SKM-1 treated with dmso at 0.1 percent for 144 hours (cell line): ENCODE results near the gene CELF2.

ENCODE experiments used
- DNase-seq: peaks from one replicate; lab custom pipeline; 2025; ENCODE audit not compliant: unreplicated experiment; lab: John Stamatoyannopoulos, UW

Gene CELF2

DNA sequence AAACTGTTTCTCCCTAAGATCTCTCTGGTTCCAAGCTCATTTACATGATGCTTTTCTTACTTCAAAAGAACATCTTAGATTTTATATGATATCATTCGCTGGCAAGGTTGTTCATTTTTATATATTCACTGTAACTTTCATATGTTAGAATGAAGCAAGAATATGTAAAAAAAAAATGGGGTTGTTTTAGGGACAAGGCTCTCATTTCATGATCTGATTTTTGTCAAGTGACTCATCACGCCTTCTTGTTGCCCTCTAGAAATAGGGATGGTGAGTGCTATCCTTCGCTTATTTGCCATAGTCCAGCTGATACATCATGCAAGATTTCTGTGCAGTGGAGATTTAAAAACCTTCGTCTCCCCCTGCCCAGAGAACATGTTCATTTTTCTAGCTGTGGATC lies 14.0 kb upstream of the CELF2 start:
- no peak for DNase-seq

DNA sequence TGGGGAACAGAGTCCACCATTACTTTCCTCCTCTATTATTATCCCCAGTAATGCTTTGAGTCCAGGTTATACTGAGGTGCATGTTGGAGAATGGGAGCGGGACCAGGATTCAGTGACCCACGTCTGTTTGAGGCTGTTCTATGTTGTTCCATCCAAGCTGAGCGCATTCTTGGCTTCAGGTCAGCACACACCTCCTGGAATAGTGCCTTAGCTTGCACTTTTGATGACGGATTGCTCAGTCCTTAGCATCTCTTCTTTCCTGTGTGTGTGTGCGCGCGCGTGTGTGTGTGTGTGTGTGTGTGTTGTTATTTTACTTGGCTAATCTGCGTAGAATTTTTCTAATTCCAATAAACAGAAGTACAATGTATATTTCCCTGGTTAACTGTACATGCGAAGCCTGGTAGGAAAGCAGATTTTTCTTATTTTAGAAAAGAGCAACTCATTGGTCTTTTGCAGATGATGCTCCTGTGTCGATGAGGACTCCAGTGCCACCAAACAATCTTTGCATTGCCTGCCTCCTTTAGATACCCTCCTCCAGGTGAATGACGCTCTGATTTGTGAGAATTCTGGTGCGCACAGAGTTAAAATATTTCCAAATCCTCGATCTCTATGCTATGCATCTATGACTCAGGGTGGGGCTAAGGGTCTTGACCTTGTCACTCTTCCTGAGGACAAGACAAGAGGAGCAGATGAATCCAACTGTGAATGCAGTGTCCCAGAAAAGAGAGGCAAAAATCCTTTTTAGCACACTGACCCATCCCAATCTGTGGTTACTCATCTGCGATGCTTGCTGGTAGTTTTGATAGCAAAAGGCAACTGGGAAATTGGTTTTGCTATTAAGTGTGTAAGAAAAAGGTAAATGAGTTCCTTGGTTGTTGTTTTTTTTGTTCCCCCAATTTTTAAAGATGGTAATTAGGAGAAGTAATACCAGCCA lies 13.3 kb upstream of the CELF2 start:
- no peak for DNase-seq

- DNase-seq: no peak
These were observed 11.8 kb upstream of the CELF2 start for GRCh38 chr10:11005725-11006427.

DNA sequence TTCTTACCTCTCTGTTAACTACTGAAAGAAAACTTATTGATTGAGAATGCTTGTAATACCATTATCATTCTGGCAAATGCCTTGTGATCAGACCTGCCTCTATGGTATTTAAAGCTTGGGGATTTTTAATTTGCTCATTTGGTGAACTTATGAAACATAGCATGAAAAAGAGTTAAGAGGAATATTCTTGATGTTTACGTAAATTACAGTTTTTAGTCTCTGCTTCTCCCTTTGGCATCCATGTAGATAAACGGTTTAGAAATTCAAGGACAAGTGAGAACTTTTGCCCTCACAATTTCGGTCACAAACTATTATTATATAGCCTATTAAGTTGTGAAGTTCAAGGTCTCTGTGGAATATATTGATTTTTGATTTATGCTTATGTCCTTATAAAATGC lies 11.2 kb upstream of the CELF2 start:
- DNase-seq: no peak

- no peak for DNase-seq
These were observed 10.1 kb upstream of the CELF2 start for GRCh38 chr10:11007476-11008020.

DNA sequence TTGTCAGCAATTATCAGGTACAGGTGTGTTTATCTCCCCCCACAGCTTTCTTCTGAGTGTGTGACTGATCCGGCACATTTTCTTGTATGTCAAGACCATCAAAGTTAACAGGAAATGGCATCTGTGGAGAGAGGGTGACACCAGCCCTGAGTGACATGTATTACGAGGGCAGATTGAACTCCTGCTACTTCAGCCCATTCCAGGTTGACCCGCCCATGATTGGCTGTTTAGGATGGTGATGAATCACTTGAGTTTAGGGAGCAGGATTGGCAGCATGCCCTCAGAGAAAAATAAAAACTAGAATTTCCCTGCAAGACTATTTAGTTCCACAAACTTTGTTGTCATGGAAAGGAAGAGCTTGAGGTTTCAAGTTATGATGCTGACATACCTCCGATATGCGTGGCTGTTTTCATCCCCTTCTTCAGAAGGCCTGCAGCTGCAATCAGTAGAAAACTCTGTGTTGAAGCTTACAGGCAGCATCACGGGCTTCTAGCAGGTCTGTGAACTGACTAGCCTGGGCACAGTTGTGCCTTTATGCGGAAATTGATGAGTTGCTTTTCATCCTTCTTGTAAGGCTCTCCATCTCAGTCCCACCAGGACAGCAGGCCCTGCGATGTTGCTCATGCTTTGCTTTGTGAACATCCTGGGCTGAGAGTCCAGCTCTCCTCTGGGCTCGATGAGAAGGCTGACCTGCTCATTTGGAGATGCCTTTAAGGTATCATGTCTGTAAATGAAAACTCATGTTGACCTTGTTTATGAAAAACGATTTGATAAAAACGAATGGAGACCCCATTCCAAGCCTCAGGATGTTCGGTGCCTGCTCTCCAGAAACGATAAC lies 8.0 kb upstream of the CELF2 start:
- no peak for DNase-seq

DNA sequence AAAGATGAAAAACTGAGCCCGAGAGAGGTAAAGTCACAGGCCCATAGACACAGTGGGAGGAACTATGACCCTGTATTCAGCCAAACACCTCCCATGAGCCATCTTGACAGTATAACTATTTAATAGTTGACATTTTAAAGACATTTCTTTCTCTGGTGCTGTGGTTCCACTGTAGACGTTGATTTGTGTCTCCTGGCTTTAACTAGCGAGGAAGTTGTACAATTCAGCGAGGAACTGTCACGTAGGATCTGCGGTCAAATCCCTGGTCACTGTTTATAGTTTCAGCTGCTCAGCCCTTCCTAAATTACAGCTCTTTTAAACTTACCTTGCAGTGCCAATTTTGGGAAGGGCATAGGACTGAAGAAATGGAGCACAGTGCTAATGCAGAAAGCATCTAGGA lies 7.1 kb upstream of the CELF2 start:
- no peak for DNase-seq

DNA sequence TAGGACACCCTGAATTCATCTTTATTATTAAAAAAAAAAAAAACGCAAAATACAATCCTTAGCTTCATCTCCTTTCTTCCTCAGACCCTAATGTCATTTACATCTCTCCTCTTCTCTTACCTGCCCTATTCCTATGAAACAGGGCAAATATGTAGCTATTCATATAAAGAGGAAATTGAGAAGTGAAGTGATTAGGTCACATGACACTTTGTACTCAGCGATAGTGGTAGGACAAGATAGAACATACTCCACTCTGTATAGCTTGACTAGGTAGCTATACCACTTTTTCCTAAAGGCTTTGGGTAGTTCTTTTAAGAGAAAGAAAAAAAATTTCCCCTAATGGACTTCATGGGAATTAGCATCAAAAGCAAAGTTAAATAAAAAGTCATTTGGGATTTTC lies 6.2 kb upstream of the CELF2 start:
- DNase-seq: no peak

GRCh38 chr10:11011984-11012383 lies 5.7 kb upstream of the CELF2 start:
- no peak for DNase-seq

GRCh38 chr10:11012421-11013295 lies 5.0 kb upstream of the CELF2 start:
- no peak for DNase-seq

- no peak for DNase-seq
These were observed 3.8 kb upstream of the CELF2 start for GRCh38 chr10:11013836-11014235.

- DNase-seq: no peak
These were observed 2.8 kb upstream of the CELF2 start for GRCh38 chr10:11014671-11015445.

GRCh38 chr10:11015446-11015934 lies 2.2 kb upstream of the CELF2 start:
- no peak for DNase-seq

DNA sequence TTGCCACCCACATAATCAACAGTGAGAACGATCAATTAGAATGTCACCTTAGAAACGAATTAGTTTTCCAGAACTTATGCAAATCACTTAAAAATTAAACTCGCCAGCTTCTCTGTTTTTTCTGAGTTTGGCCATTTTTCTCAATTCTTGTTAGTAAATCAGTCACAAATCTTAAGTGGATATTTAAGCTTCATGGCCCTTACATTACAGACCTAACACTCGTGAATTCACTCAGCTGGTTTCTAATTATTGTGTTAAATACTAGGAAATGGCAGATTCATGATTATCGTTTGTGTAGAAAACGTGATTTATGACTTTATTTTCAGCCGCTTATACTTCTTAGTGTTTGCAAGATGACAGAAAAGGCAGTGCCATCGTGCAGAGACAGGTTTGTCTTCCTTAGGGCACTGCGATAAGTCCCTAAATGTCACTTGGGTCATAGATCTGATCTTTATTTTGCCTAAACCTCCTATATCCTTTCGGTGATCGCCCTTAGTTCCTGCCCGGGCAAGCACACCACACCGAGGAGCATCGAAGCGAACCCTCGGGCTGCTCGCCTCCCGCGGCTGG lies 587 bp upstream of the CELF2 start:
- DNase-seq: no peak

DNA sequence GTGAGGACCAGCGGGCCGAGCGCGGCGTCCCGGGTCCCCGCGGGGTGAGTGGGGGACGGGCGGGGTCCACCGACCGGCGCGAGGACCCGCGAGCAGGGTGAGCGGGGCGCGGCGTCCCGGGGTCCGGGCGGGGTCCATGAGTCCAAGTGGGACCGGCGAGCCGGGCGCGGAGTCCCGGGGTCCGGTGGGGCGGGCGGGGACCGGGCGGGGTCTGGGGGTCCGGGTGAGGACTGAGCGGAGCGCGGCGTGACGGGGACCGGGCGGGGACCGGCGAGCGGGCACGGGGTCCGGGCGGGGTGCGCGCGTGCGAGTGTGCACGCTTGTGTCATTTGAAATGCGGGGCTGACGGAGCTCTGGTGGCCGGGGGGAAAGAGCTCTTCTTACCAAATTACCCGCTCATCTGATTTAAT lies 765 bp downstream of the CELF2 start:
- no peak for DNase-seq

DNA sequence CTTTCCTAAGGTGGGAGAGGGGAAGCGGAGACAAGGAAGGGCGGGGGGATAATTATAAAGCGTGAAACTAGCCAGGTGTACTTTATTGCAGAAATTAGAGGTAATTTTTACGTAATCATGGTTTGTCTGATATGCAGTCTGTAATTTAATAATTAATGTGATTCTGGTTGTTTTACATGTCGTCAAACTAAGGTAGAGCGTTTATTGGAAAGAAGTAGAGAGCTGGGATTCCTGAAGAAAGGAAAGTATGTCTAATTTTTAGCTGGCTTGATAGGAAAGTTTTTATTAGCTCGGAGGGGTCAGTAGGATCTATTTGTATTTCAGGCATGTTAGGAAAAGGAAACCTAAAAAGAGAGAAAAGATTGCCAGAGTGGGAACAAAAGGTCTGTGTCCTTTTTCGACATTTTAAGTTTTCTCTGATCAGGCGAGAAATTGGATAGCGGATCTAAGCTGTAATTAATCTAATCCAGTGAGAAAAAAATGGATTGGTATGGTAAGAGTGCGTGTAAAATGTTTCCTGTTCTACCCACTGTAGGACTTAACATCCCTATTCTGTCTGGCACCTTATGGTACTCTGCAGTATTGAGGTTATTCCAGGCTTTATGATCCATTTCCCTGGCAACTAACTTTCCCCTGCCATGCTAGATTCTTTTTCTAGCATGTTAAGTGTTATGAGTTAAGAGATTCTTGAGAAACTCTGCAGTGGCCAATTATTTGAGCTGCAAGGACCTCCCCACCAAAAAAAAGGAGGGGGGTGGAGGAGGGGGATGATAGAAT lies 1.4 kb downstream of the CELF2 start:
- DNase-seq: no peak

DNA sequence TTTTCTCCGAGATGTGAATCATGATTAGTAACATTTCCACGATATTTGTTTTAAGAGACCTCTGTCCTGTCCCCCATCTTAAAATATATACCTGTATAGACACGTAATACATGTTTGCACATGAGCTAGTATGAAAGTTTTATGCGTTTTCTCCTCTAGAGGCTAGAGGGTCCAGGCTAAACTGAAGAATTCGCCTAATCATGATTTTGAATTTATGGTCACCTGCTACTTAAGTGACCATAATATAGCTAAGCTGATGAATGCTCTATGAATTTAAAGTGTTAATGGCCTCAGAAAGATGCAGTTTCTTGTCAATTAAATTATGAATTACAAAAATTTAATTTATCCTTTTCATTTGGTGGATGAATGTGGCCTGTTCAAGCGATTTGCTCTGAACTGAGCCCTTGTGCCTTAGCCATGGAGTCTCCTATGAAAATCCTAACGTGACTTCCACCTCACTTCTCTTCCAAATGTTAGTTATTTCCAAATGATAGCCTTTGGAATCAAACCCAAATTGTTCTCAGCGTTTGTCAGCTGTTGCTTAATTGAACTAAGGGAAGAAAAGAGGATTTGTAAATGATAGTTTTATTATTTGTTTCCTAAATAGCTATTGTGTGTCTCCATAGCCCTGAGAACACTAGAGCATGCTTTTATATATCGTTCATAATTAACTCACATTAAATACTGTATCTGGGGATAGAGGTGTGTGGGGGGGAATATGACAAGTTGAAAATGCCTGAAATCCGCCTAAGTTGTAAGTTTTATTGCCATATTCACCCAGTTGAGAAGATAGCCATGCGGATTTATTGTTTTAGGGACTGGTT lies 2.3 kb downstream of the CELF2 start:
- no peak for DNase-seq
